ENCODE measurements around the gene RNF180.
"Not testable (repeated sequence)": the region's sequence is repeated elsewhere in the genome, so short reads cannot be mapped to it uniquely, and the experiment has no call there.

The RNF180 gene

GRCh38 chr5:64407103-64407825, 241.6 kb downstream of the RNF180 start:
- not testable (repeated sequence) for DNase-seq

- no peak for DNase-seq
Observed at GRCh38 chr5:64417390-64417789, 251.7 kb downstream of the RNF180 start.

DNA sequence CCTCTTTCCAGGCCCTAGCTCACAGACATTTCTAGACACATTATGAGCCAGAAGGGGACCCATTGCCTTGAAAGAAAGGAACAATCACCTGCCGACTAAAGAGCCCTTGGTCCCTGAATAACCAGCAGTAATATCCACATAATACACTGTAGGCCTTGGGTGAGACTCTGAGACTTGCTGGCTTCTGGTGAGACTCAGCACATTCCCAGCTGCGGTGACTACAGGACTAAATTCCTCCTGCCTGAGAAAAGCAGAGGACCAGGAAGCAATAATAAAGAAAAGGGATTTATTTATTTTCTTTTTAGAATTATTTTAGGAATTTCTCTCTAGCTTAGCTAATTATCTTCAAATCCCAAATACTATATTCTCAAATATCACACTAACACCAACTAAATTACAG, 252.4 kb downstream of the RNF180 start:
- DNase-seq = no peak

Data from NCI-H2081 (cell line).